Right lobe of liver (tissue), 4 donors: ENCODE results near the gene BORCS5.

ENCODE experiments used
- CTCF ChIP-seq, 4 donors: fragments of 200-600 bp in 3 of 4; fragments of 450-650 bp in 1 of 4; IDR thresholded peaks; one replicate each; pipeline versions ENCODE4 v1.5.1 to v1.8.0; 2016 to 2022; ENCODE audit warnings: antibody characterized with exemption in 4 of 4, mild to moderate bottlenecking in 2 of 4
- POLR2A ChIP-seq: fragments of 450-650 bp; IDR thresholded peaks from one replicate; pipeline ENCODE4 v1.6.1; 2017; ENCODE audit warnings: antibody characterized with exemption, mild to moderate bottlenecking
- donor health status: DM: no; HTN: no; CAD: no.
- donor health status: DM: no; HTN: no; CAD: no.
- donor health status: DM: no; HTN: yes; CAD: no.

GRCh38 chr12:12467688-12468261 is 110.9 kb downstream of the BORCS5 start:
- TF ChIP-seq POLR2A (no peak), CTCF (IDR thresholded peaks at IDR 0.05) (no peak)
